ENCODE measurements around the gene CCL18. TPM values are rescaled to one million over a fixed set of nuclear protein-coding genes. Genes with fewer than 3 reads are reported as not detected.

The CCL18 gene
- total and polyA plus RNA-seq, 2 of the 8 experiments (the other 6 are each of a cell fraction or from before 2014, with no cell fraction given), result not detected

DNA sequence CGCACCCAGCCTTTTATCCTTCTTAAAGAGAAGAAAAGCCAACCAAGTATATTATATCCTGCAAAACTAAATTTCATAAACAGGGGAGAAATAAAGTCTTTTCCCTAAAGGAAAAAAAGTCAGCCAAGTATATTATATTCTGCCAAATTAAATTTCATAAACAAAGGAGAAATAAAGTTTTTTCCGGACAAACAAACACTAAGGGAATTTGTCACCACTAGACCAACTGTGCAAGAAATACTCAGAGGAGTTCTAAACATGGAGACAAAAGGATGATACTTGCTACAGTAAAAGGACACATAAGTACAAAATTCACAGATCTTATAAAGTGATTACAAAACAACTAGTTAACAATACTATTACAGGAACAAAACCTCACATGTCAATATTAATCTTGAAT is 14.4 kb upstream of the CCL18 start (continued):
- TF ChIP-seq, protein P1, sequence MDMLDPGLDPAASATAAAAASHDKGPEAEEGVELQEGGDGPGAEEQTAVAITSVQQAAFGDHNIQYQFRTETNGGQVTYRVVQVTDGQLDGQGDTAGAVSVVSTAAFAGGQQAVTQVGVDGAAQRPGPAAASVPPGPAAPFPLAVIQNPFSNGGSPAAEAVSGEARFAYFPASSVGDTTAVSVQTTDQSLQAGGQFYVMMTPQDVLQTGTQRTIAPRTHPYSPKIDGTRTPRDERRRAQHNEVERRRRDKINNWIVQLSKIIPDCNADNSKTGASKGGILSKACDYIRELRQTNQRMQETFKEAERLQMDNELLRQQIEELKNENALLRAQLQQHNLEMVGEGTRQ (IDR thresholded peaks at IDR 0.05; ENCODE audit: low read length), result no peak
- no peak for TF ChIP-seq ASH2L (IDR thresholded peaks at IDR 0.05; ENCODE audit: low read length)

Data from H1 (cell line).